ENCODE data around the gene LRRC43.

DNA sequence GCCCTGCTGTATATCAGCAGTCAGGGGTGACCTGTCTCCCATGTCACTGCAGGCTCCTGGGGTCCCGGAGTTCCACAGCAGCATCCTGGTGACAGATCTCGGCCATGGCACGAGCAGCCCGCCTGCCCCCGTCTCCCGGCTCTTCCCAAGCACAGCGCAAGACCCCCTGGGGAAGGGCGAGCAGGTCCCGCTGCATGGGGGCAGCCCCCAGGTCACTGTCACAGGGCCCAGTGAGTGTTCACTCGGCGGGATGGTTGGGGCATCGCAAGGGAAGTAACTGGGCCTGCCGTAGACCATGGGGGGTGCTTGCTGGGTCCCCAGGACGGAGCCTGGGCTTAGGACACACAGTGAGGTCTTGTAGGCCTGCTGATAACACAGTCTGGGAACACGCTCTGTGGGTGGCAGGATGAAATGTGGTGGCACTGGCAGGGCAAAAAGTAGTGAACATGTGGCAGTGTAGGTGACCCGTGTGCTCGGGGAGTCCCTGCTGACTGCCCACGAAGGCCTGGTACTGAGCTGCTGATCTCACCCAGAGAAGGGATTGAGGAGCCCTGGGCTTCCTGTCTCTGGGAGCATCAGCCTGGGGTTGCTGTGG is 47.4 kb upstream of the LRRC43 start:
- TF ChIP-seq POLR2A (IDR thresholded peaks at IDR 0.05; ENCODE audit: low read depth, low read length) (no peak), TAF1 (IDR thresholded peaks at IDR 0.05; ENCODE audit: borderline replicate concordance, low read depth, low read length) (no peak), POLR2AphosphoS5 (IDR thresholded peaks at IDR 0.05; ENCODE audit: low read depth, low read length) (no peak)

Data from GM12892 (cell line).